Erythroblast (primary cell): ENCODE results near the gene FEM1A.
"Not testable (repeated sequence)": the region's sequence is repeated elsewhere in the genome, so short reads cannot be mapped to it uniquely, and the experiment has no call there.

ENCODE experiments used
- DNase-seq, 2 experiments: peaks; one replicate each; lab custom pipeline; 2025; lab: John Stamatoyannopoulos, UW
- GATA1 ChIP-seq: IDR thresholded peaks from 2 replicates; pipeline ENCODE4 v1.6.1; 2011; ENCODE audit warnings: low read depth, mild to moderate bottlenecking, control low read depth, low read length, moderate library complexity
- POLR2A ChIP-seq: IDR thresholded peaks from 2 replicates; pipeline ENCODE4 v1.6.1; 2011; ENCODE audit warnings: mild to moderate bottlenecking, low read length

Gene FEM1A

DNA sequence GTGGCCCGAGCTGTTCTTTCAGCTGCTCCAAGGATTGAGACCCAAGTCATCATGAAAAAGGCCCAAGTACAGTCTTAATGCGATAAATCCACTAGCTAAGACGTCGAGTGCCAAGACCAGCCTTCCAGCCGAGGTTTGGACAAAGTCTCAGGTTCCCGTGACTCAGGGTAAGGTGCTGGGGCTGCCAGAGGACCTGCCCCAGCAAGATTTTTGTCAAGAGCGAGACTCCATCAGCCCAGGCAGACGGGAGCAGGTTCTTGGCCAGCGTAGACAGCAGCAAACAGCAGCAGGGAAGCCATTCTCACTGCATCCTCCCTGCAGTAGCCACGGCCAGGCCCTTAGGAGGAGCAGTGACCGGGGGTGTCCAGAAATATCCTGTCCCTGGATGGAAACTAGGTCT, 3.4 kb downstream of the FEM1A start:
- no peak for DNase-seq
- TF ChIP-seq GATA1 (no peak), POLR2A (no peak)

DNA sequence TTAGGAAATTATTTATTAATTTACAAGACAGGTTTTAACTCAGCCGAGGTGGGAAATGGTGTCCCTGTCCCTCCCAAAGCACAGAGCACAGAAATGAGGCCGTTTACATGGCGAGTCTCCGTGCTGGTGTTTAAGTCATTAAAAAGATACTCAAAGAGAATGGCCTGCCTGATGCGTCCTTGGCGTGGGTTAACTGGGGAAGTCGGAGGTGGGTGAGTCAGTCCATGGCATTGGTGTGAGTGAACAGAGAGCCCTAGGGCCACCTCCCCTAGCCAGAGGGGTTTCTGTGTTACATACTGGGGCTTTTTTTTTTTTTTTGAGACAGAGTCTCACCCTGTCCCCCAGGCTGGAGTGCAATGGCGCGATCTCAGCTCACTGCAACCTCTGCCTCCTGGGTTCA, 3.9 kb downstream of the FEM1A start:
- DNase-seq = no peak
- TF ChIP-seq GATA1 (no peak), POLR2A (no peak)

GRCh38 chr19:4800591-4801081, 9.1 kb downstream of the FEM1A start:
- TF ChIP-seq GATA1 (no peak), POLR2A (no peak)
- no peak for DNase-seq

GRCh38 chr19:4801085-4801619, 9.6 kb downstream of the FEM1A start:
- TF ChIP-seq GATA1 (no peak), POLR2A (no peak)
- no peak for DNase-seq

DNA sequence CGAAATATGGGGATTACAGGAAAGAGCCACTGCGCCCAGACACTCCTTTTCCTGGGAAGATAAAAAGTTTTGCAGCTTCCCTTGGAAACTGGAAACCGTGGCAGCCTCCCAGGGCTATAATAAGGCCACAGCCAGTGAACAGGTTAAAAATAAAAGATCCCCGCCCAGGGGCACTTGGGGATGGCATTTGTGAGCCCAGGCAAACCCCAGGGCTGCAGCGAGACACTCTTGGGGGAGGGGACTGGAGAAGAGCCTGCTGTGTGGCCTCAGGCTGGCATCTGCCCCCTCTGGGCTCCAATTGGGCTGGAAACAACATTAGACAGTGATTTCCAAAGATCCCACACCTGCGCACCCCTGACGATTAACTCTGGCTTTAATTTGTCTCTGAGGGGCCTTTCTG, 11.2 kb downstream of the FEM1A start:
- TF ChIP-seq GATA1 (no peak), POLR2A (no peak)
- no peak for DNase-seq

DNA sequence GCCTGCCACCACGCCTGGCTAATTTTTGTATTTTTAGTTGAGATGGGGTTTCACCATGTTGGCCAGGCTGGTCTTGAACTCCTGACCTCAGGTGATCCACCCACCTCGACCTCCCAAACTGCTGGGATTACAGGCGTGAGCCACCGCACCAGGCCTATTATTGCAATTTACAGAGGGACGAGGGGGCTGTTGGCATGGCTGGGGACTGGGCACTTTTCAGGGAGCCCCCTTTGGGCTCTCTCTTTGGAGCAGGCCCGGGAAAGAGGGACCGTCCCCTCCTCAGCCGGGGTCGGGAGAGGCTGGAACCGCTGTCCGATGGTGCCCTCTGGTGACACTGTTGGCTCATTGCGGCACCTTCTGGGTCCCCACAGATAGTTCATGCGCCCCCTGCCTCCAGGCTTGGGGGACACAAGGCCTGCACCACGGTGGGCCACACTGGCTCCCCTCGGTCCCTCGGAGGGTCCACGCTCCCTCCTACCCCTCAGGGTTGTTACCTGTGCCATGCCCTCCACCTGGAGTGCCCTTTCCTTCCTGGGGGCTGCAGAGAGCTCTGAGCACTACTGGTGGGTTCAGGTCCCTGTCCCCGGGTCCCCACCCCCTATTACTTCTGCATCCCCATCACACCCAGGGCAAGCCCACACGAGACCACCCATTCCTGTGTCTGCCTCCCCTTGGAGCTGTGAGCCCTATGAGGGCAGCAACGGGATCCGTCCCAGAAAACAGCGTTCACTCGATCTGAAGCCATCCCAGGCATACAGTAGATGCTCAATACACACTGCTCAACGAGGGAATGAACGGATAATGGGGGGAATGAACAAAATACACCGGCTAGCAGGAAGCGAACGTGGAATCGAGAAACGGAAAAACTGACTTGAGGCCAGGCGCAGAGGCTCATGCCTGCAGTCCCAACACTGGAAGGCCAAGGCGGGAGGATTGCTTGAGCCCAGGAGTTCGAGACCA, 12.5 kb downstream of the FEM1A start:
- TF ChIP-seq POLR2A = no peak
- no peak for TF ChIP-seq GATA1
- peak; percentile 64 to 71 for DNase-seq

- not testable (repeated sequence) for DNase-seq
These were observed 13.6 kb downstream of the FEM1A start for GRCh38 chr19:4805140-4805539.

- TF ChIP-seq POLR2A (no peak), GATA1 (no peak)
- no peak for DNase-seq
These were observed 14.8 kb downstream of the FEM1A start for GRCh38 chr19:4806384-4806783.

DNA sequence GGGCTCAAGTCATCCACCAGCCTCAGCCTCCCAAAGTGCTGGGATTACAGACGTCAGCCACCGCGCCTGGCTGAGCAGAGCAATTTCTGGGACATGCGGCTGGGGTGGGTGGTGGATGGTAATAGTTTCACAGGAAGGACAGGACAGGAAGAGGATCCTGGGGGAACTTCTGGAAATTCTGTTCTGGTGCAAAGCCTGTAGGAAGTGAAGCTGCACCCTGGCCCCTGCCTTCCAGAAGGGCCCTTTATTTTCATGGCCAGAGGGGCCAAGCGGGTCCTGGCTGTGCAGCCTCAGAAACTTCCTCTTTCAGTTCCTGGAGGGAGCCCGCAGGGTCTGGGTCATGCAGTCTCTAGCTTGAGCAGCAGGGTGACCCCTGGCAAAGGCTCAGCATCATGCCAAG, 15.7 kb downstream of the FEM1A start:
- TF ChIP-seq GATA1 = no peak
- TF ChIP-seq POLR2A = no peak

DNA sequence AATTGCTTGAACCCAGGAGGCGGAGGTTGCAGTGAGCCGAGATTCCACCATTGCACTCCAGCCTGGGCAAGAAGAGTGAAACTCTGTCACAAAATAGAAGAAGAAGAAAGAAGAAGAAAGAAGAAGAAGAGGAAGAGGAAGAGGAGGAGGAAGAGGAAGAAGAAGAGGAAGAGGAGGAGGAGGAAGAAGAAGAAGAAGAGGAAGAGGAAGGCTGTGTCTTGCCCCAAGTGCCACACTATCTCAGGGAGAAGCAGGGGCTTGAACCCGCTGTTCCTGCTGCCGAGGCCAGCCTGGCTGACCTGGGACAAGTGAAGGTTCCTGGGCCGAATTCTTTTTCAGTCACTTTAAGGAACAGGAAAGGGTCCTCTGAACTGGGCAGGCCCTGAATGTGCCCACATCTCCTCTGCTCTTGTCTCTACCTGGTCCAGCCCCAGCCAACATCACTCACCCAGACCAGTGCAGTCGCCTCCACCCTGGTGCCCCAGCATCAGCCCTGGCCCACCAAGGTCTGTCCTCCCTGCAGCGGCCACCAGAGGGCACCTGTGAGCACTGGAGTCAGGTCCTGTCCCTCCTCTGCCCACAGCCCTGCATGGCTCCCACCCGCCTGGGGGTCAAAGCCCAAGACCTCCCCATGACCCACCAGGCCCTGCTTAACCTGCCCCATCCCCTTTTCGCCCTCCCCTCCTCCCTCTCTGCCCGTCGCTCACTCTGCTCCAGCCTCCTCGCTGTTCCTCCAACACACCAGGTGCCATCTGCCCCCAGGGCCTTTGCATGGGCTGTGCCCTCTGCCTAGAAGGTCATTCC, 20.0 kb downstream of the FEM1A start:
- DNase-seq = peak; percentile 73 to 88
- TF ChIP-seq POLR2A = no peak
- TF ChIP-seq GATA1 = no peak

More for the DNA sequence above, 15.7 kb downstream of the FEM1A start:
- DNase-seq = no peak

DNA sequence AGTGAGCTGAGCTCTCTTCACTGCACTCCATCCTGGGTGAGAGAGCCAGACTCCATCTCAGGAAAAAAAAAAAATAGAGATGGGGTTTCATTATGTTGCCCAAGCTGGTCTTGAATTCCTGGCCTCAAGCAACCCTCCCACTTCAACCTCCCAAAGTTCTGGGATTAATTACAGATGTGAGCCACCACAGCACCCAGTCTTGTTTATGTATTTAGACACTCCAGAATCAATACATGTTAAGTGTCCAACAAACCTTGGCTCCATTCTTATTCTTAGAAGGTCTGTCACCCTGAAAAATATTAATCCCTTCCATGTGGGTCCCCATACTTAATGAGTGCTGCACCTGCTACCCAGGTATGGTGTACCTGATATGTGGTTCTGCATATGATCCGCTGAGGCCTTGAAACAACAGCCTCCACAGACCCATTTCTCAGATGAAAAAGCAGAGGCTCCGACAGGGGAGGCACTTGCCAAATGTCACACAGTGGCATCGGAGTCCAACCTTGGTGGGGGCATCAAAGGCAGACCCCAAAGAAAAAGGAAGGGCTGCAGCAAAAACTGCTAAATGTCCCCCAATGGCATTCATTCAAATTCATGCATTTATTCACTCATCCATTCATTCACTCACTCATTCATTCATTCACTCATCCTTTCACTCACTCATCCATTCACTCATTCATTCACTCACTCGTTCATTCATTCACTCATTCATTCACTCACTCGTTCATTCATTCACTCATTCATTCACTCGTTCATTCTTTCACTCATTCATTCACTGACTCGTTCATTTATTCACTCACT, 23.3 kb downstream of the FEM1A start:
- no peak for TF ChIP-seq POLR2A
- no peak for TF ChIP-seq GATA1
- DNase-seq = no peak

- peak; percentile 89 for DNase-seq
- no peak for TF ChIP-seq POLR2A
- no peak for TF ChIP-seq GATA1
These were observed 24.1 kb downstream of the FEM1A start for GRCh38 chr19:4815426-4816201.
